Osteocyte (in vitro differentiated cells): ENCODE data around the gene KRTAP10-10. TPM values are rescaled to one million over a fixed set of nuclear protein-coding genes. Genes with fewer than 3 reads are reported as not detected.
A peak's percentile ranks its signal among the peaks of the same experiment; 100 is the strongest.

Experiments
- DNase-seq: peaks from one replicate; pipeline ENCODE4 v3.0.0; 2021; ENCODE audit warnings: mixed read lengths; ENCODE audit not compliant: unreplicated experiment; ENCODE audit errors: extremely low spot score
- H3K27ac Mint-ChIP-seq: one replicate; pipeline ENCODE4 v1.8.0; 2021; ENCODE audit warnings: mild to moderate bottlenecking, mixed read lengths; ENCODE audit not compliant: unreplicated experiment
- H3K27me3 Mint-ChIP-seq: one replicate; pipeline ENCODE4 v1.8.0; 2021; ENCODE audit warnings: mixed read lengths; ENCODE audit not compliant: unreplicated experiment
- H3K36me3 Mint-ChIP-seq: one replicate; pipeline ENCODE4 v1.8.0; 2021; ENCODE audit warnings: mixed read lengths; ENCODE audit not compliant: unreplicated experiment
- H3K4me1 Mint-ChIP-seq: one replicate; pipeline ENCODE4 v1.8.0; 2021; ENCODE audit warnings: mixed read lengths; ENCODE audit not compliant: unreplicated experiment
- H3K4me3 Mint-ChIP-seq: one replicate; pipeline ENCODE4 v1.8.0; 2021; ENCODE audit warnings: mild to moderate bottlenecking, moderate library complexity, mixed read lengths; ENCODE audit not compliant: unreplicated experiment
- H3K9me3 Mint-ChIP-seq: one replicate; pipeline ENCODE4 v1.8.0; 2021; ENCODE audit warnings: mixed read lengths; ENCODE audit not compliant: unreplicated experiment
- CTCF ChIP-seq: fragments of 200-600 bp; sonication (generic); IDR thresholded peaks from 2 replicates; pipeline ENCODE4 v1.5.0; 2021; ENCODE audit warnings: antibody characterized with exemption, mild to moderate bottlenecking, moderate library complexity
- total RNA-seq: library from RNA; stranded (reverse); gene quantifications from 2 replicates; pipeline ENCODE4 v1.2.1, GENCODE V29; 2021

The KRTAP10-10 gene
- total RNA-seq, 1 donor from 2014 or later = not detected

- Mint-ChIP-seq H3K9me3 (peaks cover 8% of the 10 kb centered on the region), H3K27me3 (peaks cover 48% of the 10 kb centered on the region), H3K27ac (no peak overlapping the region), H3K4me3 (no peak overlapping the region), H3K4me1 (no peaks in the 10 kb centered on the region), H3K36me3 (no peaks in the 10 kb centered on the region)
- peak; percentile 72 for DNase-seq
- TF ChIP-seq CTCF = no peak
These were observed 27.5 kb downstream of the KRTAP10-10 start for GRCh38 chr21:44664691-44665090.

- peaks cover 37% of the 10 kb centered on the region for H3K27me3 Mint-ChIP-seq
- no peaks in the 10 kb centered on the region for H3K4me1 Mint-ChIP-seq
- DNase-seq = peak; percentile 73
- no peaks in the 10 kb centered on the region for H3K36me3 Mint-ChIP-seq
- H3K4me3 Mint-ChIP-seq = no peak within 1 kb of the TSS
- H3K27ac Mint-ChIP-seq = no peak within 1 kb of the TSS
- H3K9me3 Mint-ChIP-seq = peaks cover 14% of the 10 kb centered on the region
- TF ChIP-seq CTCF = no peak
These were observed 29.5 kb downstream of the KRTAP10-10 start, which contains the start of gene KRTAP12-2 for GRCh38 chr21:44666401-44667320. TSS of gene KRTAP12-2 (minus strand) at chr21:44666927. CDS start at chr21:44666886, 41 bp downstream.

- H3K27ac Mint-ChIP-seq = no peak overlapping the region
- H3K36me3 Mint-ChIP-seq = no peaks in the 10 kb centered on the region
- H3K4me3 Mint-ChIP-seq = no peak overlapping the region
- H3K4me1 Mint-ChIP-seq = no peaks in the 10 kb centered on the region
- peaks cover 30% of the 10 kb centered on the region for H3K27me3 Mint-ChIP-seq
- DNase-seq = peak; percentile 51
- no peak for TF ChIP-seq CTCF
- peaks cover 17% of the 10 kb centered on the region for H3K9me3 Mint-ChIP-seq
These were observed 30.5 kb downstream of the KRTAP10-10 start for GRCh38 chr21:44667612-44668011.

- DNase-seq = peak; percentile 72
- no peak for TF ChIP-seq CTCF
- Mint-ChIP-seq H3K27me3 (peaks cover 33% of the 10 kb centered on the region), H3K36me3 (no peaks in the 10 kb centered on the region), H3K27ac (no peak overlapping the region), H3K9me3 (peaks cover 31% of the 10 kb centered on the region), H3K4me1 (no peaks in the 10 kb centered on the region), H3K4me3 (no peak overlapping the region)
These were observed 33.7 kb downstream of the KRTAP10-10 start for GRCh38 chr21:44670642-44671432.

- Mint-ChIP-seq H3K36me3 (no peaks in the 10 kb centered on the region), H3K27me3 (peaks cover 43% of the 10 kb centered on the region), H3K9me3 (peaks cover 31% of the 10 kb centered on the region), H3K27ac (no peak overlapping the region), H3K4me3 (no peak overlapping the region), H3K4me1 (no peaks in the 10 kb centered on the region)
- no peak for DNase-seq
- TF ChIP-seq CTCF = no peak
These were observed 34.8 kb downstream of the KRTAP10-10 start for GRCh38 chr21:44671911-44672310.
